A673 (cell line): ENCODE measurements around the gene DUSP6. TPM values are rescaled to one million over a fixed set of nuclear protein-coding genes. Genes with fewer than 3 reads are reported as not detected.

Experiments
- BruUV-seq: library from RNA; stranded (reverse); fragments of 400-500 nt; replicated peaks from 2 replicates; lab custom pipeline; 2021; lab: Mats Ljungman, UMichigan
- CTCF ChIA-PET: fragments of 300-600 bp; sonication (Branson Sonifier 250); formaldehyde crosslinking; loops from one replicate; lab custom pipeline; 2022; ENCODE audit warnings: antibody characterized with exemption; lab: Charles Lee
- POLR2A ChIA-PET: fragments of 300-600 bp; sonication (Branson Sonifier 250); formaldehyde crosslinking; loops from one replicate; lab custom pipeline; 2022; ENCODE audit warnings: antibody characterized with exemption; ENCODE audit not compliant: low non-redundant PET; lab: Charles Lee
- DNase-seq: peaks from one replicate; pipeline ENCODE4 v3.0.0-alpha.2; 2015; ENCODE audit warnings: low spot score
- H3K27ac ChIP-seq: fragments of 200-600 bp; sonication (generic); 2 replicates; pipeline ENCODE4 v1.5.1; 2016; ENCODE audit warnings: mixed run types, low read depth, mild to moderate bottlenecking, mixed read lengths, antibody characterized with exemption, low read length; ENCODE audit not compliant: poor library complexity, severe bottlenecking
- H3K27me3 ChIP-seq: fragments of 200-600 bp; sonication (generic); replicated peaks from 2 replicates; pipeline ENCODE4 v1.6.1; 2017; ENCODE audit warnings: mixed run types, low read depth, mild to moderate bottlenecking, mixed read lengths, antibody characterized with exemption, low read length; ENCODE audit not compliant: insufficient read depth, poor library complexity
- H3K36me3 ChIP-seq: fragments of 200-600 bp; sonication (generic); 2 replicates; pipeline ENCODE4 v1.6.1; 2016; ENCODE audit warnings: mixed run types, mild to moderate bottlenecking, mixed read lengths, antibody characterized with exemption, low read length; ENCODE audit not compliant: insufficient read depth, poor library complexity, severe bottlenecking
- H3K4me1 ChIP-seq: fragments of 200-600 bp; sonication (generic); 2 replicates; pipeline ENCODE4 v1.6.1; 2017; ENCODE audit warnings: mixed run types, mild to moderate bottlenecking, mixed read lengths, antibody characterized with exemption, low read length; ENCODE audit not compliant: insufficient read depth, poor library complexity, severe bottlenecking
- H3K4me3 ChIP-seq: fragments of 200-600 bp; sonication (generic); 2 replicates; pipeline ENCODE4 v1.5.1; 2016; ENCODE audit warnings: low read depth, mixed run types, mild to moderate bottlenecking, mixed read lengths, low read length; ENCODE audit not compliant: poor library complexity, severe bottlenecking
- H3K9me3 ChIP-seq: fragments of 200-600 bp; sonication (generic); 2 replicates; pipeline ENCODE4 v1.6.1; 2016; ENCODE audit warnings: mixed run types, low read depth, mild to moderate bottlenecking, mixed read lengths, antibody characterized with exemption, low read length; ENCODE audit not compliant: poor library complexity, severe bottlenecking
- CTCF ChIP-seq: fragments of 300-800, 200-600 bp; sonication (generic); conservative IDR thresholded peaks from 2 replicates; pipeline ENCODE4 v1.5.1; 2017; ENCODE audit warnings: low read depth, mild to moderate bottlenecking, antibody characterized with exemption, low read length, moderate library complexity, mixed read lengths
- EZH2 ChIP-seq: fragments of 200-600 bp; sonication (generic); IDR thresholded peaks from 2 replicates; pipeline ENCODE4 v1.6.1; 2017; ENCODE audit warnings: borderline replicate concordance, low read depth, mild to moderate bottlenecking, mixed read lengths, antibody characterized with exemption, low read length; ENCODE audit not compliant: poor library complexity, severe bottlenecking
- intact Hi-C: fragments of 100-400 bp; cut with micrococcal nuclease; formaldehyde crosslinking; loops from one replicate; pipeline ENCODE4 v1.10.0; 2022; ENCODE audit not compliant: unreplicated experiment
- total RNA-seq: library from RNA; stranded (reverse); gene quantifications from 2 replicates; pipeline ENCODE4 v1.2.3, GENCODE V29; 2021

The DUSP6 gene
- total RNA-seq, 1 experiment from 2014 or later: 226 TPM

GRCh38 chr12:89363582-89363981 is 11.3 kb upstream of the DUSP6 start:
- ChIA-PET POLR2A (interaction anchor here (0.5 kb wide), 1 partner anchor 17 kb away, joined by 4 read pairs; no protein-coding TSS in a partner anchor), CTCF (no interaction called here)
- no TSS peak for BruUV-seq
- Histone ChIP-seq H3K4me3 (no peak overlapping the region), H3K27me3 (no peaks in the 10 kb centered on the region), H3K4me1 (peaks cover 40% of the 10 kb centered on the region), H3K36me3 (no peaks in the 10 kb centered on the region), H3K27ac (no peak overlapping the region), H3K9me3 (no peaks in the 10 kb centered on the region)
- TF ChIP-seq CTCF (no peak), EZH2 (no peak)
- no peak for DNase-seq
- intact Hi-C loops: no loop called here

- intact Hi-C loops: no loop called here
- TF ChIP-seq CTCF (no peak), EZH2 (no peak)
Observed at GRCh38 chr12:89363084-89363483, 10.8 kb upstream of the DUSP6 start.

GRCh38 chr12:89359615-89360014 is 7.3 kb upstream of the DUSP6 start:
- no peak for TF ChIP-seq CTCF
- TF ChIP-seq EZH2: no peak
- Histone ChIP-seq H3K4me3 (no peak overlapping the region), H3K36me3 (no peaks in the 10 kb centered on the region), H3K9me3 (no peaks in the 10 kb centered on the region), H3K27me3 (no peaks in the 10 kb centered on the region), H3K4me1 (peaks cover 61% of the 10 kb centered on the region), H3K27ac (no peak overlapping the region)
- ChIA-PET CTCF (no interaction called here), POLR2A (no interaction called here)
- DNase-seq: no peak
- no TSS peak for BruUV-seq
- intact Hi-C loops: no loop called here

More at GRCh38 chr12:89363084-89363483, 10.8 kb upstream of the DUSP6 start:
- CTCF ChIA-PET: no interaction called here
- no peak for DNase-seq
- H3K4me3 ChIP-seq: no peak overlapping the region
- BruUV-seq: no TSS peak
- no peaks in the 10 kb centered on the region for H3K27me3 ChIP-seq
- no peaks in the 10 kb centered on the region for H3K9me3 ChIP-seq
- H3K36me3 ChIP-seq: no peaks in the 10 kb centered on the region
- peak overlapping the region; percentile 33 for H3K27ac ChIP-seq
- POLR2A ChIA-PET: interaction anchor here (0.6 kb wide), 1 partner anchor 21 kb away, joined by 3 read pairs; no protein-coding TSS in a partner anchor
- peaks cover 43% of the 10 kb centered on the region for H3K4me1 ChIP-seq
